Measurements from ENCODE around the gene MARCO.

MARCO gene, protein sequence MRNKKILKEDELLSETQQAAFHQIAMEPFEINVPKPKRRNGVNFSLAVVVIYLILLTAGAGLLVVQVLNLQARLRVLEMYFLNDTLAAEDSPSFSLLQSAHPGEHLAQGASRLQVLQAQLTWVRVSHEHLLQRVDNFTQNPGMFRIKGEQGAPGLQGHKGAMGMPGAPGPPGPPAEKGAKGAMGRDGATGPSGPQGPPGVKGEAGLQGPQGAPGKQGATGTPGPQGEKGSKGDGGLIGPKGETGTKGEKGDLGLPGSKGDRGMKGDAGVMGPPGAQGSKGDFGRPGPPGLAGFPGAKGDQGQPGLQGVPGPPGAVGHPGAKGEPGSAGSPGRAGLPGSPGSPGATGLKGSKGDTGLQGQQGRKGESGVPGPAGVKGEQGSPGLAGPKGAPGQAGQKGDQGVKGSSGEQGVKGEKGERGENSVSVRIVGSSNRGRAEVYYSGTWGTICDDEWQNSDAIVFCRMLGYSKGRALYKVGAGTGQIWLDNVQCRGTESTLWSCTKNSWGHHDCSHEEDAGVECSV

DNA sequence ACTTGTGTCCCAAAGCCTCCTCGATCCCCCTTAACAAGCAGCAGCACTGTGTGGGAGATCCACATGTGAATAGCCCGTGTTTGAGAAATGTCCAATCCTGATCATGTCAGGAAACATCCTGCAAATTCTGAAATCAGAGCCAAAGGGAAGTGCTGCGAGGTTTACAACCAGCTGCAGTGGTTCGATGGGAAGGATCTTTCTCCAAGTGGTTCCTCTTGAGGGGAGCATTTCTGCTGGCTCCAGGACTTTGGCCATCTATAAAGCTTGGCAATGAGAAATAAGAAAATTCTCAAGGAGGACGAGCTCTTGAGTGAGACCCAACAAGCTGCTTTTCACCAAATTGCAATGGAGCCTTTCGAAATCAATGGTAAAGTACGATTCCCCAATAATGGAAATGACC, at the start of gene MARCO:
TSS of gene MARCO (plus strand) at position 164 of the 400 bp plus-strand sequence. CDS start at position 271, 107 bp downstream.
- no peak for DNase-seq

DNA sequence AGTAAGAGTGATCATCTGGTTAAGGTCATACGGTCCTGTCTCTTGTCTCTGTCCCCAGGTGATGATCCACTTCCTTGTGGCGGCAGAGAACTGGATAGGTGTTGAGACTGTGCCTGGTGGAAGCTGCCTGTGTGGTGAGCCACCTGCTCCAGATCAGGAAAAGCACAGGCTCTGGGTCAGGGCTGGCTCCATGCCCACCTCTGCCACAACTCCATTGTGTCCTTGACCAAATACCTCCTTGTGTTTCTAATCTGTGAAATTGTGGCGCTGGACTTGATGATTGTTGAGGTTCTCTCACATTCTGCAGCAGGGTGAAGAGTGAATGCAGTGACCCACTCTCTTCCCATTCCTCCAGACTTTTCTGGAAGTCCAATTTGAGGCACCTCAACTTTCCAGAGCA, 48.9 kb upstream of the MARCO start:
- DNase-seq, result no peak

DNA sequence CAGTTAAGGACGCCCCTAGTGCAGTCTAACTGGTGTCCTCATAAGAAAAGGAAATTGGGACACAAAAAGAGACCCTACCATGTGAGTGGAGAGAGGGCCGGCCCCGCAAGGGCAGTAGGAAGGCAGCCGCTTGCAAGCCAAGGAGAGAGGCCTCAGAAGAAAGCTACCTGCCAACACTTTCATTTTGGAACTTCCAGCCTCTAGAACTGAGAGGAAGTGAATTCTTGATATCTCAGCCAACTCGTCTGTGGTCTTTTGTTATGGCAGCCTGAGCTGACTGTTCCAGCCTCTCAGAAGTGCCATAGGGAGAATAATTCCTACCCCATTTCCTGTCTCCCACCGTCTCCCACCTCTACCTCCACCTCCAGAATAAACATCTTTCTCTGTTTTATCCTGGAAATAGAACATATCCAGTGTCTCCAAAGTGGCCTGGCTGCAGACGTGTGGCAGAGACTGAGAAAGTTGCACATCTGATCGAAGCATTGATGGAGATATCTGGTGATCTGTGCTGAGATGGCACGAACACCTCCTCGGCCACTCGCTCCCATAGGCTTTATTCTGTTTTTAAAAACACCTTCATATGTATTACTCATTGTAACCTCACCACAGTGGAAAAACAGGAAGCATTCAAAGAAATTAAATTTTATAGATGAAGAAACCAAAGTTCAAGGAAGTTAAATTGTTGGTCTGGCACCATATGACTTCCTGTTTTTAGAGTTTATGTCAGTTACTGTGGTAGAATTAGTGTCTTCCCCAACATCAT, 39.5 kb upstream of the MARCO start:
- DNase-seq, result no peak

DNA sequence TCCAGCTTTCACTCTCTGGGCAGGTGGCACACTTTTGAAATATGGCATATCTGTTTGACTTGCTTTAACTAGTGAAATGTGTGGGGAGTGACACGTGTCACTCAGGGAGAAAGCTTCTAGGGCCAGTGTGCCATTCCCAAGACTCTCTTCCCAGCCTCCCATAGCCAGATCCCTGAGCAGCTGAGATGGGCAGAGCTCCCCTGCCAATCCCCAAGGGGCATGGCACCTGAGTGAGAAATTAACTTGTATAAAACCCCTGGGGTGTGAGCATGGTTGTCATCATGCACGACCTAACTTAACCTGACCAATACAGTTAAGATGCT, 39.0 kb upstream of the MARCO start:
- no peak for DNase-seq

DNA sequence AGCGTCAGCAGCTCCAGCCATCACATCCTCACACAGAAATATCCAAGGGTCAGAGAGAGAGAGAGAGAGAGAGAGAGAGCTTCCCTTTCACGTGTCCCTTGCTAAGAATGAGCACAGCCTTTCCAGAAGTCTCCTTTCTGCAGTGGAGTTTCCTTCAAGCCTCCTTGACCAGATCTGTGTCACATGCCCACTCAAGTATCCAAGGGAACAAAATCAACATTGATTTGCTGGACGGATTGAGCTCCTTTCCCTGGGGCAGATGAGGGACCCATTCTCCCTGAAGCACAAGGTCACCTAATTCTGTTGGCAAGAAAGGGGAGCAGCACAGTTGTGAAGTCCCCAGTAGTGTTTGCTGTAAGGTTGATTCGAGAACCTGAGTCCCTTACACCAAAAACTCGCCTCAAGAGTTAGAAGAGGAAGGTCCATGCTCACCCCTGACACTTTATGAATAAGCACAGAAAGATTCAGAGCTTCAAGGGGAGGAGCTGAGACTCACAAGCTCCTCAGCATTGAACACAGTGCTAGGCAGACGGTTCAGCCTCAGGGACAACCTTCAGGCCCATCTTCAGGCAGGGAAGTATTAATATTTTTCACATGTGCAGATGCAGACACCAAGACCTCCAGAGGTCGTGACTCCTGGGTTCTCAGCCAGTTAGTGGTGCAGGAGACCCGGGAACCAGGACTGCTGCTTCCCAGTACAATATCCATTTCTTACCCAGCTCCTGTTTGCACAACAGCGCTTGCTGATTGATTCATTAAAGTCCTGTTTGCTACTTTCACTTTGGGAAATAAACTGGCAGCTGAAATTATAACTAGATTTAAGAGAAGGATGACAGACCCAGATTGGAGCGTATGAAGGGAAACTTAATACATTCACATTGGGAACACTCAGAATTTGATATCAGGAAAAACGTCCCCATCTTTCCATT, 38.2 kb upstream of the MARCO start:
- DNase-seq, result no peak

DNA sequence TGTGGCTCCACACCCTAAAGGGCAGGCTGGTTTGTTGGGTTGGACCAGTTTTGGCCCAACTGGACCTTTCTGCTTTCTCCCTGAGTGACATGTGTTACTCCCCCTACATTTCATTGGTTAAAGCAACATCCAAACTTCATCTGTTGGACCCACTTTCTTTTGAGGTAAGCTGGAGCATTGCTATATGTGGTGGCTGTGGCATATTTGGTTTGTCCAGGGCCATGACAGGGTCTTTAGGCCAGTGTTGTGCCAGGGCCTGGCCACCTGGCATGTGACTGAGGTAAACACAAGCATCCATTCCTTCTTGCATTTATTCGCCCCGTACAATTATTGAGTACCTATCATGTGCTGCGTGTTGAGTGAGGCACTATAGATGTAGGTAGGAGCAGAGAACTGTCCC, 36.8 kb upstream of the MARCO start:
- DNase-seq, result no peak

DNA sequence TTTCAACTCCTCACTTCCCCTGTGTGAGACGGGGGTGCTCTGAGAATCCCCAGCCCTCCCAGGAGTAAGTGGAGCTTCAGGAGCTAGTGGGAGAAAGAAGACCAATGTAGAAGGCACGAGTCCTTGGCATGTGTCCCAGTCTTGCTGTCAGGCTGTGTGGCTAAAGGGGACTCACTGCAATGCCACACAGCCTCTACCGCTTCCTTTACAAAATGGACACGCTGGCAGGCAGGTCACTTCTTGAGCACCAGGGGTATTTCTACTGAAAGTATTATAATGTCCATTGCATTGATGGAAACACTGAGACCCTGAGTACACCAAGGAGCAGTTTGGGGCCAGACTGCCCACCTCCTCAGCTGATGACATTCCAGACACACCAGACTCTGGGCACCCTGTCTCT, 35.8 kb upstream of the MARCO start:
- DNase-seq, result no peak

DNA sequence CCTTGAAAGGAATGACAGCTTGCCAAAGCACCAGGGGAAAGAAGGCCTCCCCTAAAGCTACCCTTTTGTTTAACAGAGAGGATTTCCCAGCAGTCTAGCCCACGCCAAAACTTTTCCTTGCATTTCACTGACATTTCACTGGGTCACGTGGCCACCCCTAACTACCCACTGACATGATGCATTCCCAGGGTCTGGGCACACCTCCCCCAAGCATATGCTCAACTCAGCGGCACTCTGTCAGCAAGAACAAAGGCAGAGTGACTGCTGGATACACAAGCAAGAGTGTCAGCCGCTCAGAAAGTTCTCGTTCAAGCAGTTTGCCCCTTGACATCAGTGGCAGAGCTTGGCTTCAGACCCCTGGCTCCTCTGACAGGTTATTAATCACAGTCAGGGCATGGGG, 34.2 kb upstream of the MARCO start:
- DNase-seq, result no peak

DNA sequence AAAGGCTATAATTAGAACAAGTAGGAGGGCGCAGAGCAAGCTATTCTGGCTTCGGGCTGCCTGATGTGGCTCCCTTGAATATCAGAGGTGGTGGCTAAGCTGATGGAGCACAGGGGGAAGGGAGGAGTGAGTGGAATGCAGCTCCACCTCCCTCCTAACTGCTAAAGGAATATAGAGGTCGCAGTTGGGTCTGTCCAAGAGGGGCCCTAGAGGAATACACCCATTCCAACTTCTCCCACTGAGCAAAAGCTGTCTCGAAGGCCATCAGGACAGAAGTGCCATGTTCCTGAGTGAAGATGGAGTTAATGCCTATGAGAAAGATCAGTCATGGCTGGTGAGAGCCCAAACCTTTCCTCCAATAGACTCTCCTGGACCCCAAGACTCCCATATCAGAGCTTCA, 32.8 kb upstream of the MARCO start:
- no peak for DNase-seq

DNA sequence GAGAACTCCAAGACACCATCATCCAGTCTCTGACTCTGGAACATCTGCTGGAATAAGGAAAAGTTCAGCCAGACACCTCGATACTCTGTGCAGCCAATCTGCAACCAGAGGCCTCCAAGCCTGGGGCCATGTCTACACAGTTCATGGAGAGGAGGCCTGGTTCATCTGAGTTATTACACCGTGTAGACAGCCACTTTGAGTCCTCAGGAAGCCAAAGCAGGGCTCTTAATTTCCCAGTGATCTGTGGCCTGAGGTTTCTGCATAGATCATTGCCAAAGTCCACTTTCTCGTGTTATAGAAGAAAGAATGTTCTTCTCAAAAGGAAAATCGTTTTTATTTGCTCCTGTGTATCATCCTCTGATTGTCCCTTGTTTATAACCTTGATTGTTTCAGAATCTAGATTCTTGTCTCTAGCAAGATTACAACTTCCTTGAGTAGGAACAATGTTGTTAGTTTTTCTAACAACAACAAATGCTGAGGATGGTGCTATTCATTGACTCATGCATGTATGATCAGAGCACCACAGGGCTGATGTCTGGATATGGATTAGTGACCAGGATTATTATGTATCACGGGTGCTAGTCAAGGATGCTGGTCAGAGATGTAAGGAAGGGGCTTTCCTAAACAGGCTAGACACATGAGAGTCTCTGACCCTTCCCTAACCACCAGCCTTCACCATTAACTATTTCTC, 30.7 kb upstream of the MARCO start:
- no peak for DNase-seq

DNA sequence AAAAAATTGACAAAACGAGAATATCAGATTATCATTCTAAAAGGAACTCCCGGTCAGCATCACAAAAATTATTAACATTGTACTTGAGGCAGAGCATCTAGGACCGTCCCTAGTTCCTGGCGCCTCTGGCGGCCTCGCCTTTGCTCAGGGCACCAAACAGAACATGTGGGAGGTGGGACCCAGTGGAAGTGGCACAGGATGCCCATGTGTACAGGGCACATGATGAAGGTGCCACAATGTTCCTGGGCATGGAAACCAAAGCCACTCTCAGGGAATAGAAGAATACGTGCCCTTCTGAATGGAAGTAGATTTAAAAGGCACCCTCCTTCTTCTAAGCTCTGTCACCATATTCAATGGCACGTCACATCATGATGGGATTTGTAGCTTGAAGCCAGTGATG, 30.1 kb upstream of the MARCO start:
- DNase-seq, result no peak

DNA sequence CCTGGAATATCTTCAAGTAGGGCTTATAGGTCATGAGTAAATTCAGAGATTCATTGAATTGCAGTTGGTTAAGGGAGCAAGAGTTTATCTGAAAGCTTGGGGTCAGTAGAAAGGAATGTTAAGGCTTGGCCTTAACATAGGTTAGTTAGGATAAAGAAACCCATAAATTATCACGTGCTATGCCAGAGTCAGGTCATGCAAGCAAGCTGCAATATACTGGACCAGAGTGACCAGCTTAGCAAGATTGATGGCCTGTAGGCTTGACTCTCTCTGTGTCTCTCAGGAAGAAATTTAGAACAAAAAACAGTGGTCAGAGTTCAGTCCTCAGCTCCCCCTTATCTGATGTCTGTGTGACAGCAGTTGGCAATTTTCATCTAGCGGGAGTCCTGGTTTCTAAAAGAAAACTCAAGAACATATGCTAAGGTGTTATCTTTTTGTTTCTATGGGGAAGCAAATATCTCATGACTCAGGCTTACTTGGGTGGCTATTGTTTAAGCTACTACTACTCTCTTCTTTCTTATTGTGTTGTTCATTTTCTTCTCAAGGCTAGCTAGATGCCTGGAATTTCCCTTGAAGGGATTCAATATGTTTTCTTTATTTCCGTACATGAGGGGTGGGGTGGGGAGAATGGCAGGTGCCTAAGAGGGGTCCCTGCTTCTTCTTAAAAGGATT, 28.7 kb upstream of the MARCO start:
- DNase-seq, result no peak

DNA sequence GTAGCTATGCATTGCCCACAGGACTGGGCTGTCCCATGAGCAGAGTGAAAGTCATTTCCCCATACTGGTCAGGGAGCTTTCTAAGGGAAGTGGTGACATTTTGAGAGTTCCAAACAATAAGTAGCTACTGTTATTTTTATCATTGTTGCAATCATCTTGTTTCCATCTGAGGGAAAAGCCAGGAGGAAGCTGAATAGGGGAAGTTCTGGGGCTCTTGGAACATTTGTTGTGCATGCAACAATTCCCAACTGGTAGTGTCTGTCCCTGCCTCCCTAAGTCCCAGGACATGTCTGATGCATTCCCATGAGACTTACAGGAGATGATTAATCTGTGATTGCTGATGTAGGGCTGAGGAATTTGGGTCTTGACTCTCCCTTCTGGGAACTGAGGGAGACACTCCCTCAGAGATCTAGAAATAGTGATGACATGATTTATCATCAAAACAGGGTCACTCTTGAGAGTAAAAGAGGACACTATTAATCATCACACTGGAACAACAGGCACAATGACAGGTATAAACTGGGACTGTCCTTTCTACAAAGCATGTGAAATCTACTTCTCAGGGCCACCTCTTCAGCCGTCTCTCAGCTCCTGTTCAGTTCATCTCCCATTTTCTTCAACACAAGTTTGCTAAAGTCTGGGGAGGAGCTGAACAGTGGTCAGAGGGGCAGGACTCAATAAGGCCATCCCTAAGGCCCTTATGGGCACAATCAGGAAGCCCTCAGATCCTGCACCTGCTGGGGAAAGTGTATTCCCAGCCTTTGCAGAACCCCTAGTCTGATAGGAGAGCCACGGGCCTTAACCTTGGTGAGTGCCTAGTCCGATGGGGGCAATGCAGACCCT, 28.0 kb upstream of the MARCO start:
- no peak for DNase-seq

DNA sequence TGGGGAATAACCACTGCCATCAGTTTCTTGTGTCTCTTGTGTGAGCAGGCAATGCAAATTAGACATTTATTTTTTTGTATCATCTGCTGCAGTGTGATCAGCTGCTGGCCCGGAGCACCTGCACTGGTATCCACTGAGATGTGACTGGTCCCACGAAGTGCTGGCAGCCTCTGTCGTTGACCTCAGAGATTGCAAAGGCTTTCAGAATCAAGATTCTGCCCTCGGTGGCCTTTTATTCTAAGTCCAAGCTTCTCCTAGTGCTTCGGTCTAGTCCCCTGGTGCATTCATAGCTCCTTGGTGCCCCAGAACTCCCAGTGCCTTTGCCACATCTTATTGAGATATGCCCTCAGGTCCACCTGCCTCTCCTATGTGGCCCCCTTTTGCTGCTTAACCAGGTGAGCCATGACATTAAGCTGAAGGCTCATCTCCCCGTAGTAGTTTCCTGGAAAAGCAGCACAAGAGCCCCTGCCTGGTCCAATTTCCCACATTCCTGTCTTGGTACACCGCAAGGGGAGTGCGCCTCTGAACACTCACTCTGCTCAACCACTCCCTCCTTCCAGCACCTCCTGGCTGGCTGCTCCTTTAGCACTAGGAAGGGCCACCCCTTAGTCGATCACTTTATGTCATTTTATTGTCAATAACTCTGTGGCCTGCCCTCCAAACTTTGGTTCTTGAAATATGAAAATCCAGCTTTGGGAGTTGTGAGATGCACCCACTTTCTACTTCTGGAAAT, 27.1 kb upstream of the MARCO start:
- no peak for DNase-seq

DNA sequence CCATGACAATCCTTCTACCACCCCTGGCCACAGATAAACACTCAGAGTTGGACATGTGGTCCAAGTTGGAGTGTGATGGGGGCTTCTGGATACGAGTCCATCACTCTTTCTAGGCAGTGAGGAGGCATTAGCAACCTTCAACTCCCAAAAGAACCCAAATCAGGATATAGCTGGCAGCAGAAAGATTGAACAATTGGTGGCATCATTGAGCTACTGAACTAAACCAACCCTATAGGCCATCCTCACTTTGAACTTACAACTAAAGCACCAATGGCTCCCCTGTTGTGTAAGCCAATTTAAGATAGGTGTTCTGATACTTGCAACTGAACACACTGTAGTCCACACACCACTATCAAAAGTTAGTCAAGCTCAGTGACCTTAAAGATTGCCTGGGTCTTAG, 24.0 kb upstream of the MARCO start:
- DNase-seq, result no peak

DNA sequence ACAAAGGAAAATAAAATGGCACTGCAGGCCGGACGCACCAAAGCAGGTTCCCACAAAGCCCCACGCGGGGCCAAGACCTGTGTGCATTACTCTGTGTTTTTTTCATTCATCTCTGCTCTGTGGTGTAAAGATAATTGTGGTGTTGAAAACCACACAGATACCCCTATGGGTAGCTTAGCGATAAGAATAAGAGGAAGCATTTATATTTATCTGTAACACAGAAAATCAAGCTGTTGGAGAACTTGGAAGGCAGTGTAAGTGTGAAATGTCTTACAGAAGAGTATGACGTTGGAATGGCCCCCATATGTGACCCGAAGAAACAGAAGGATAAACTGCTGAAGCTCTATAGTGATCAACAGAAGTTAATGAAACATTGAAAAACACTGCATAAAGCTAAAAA, 20.3 kb upstream of the MARCO start:
- DNase-seq, result no peak

DNA sequence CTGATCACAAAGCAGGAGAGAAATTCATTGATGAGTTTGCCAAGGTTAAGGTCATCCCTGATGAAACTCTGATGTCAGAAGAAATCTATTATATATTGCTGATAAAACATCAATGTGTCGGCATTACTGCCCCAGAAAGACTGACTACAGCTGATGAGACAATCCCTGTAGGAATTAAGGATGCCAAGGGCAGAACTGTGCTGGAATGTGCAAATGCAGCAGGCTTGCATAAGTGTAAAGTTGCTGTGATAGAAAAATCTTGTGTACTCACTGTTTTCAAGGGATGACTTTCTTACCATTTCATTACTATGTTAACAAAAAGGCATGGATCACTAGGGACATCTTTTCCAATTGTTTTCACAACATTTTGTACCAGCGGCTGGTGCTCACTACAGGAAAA, 19.7 kb upstream of the MARCO start:
- no peak for DNase-seq

DNA sequence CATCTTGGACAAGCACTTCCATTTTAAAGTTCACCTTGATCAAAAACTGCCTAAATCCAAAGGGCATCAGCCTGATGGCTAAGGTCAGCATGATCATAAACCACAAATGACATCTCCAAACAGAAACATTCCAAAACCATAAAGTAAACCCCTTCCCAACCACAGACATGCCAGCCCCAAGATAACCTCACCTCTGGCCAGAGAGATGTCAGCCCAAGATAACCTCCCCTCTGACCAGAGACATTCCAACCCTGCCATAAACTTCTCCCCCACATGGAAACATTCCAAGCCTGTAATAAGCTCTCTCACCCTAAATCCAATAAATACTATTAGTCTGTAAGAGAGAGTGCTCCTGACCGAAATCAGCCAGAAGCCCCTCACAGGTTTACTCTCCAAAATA, 18.6 kb upstream of the MARCO start:
- no peak for DNase-seq

DNA sequence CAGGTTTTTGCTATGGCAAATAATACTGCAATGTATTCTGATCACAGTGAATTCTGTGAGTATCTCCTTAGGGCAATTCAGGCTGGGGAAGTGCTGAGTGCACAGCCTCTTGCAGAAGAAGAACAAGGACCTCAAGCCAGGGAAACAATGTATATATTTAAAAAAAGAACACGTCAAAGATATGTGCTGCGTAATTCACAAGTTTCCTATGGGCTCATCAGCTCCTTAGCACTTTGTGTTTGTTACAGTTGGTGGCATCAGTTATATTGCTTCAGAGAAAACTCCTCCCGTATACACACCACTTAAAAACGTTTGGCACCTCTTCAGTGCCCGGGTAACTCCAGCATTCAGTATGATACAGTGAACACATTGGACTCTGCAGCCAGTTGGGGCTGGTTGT, 16.5 kb upstream of the MARCO start:
- DNase-seq, result no peak

DNA sequence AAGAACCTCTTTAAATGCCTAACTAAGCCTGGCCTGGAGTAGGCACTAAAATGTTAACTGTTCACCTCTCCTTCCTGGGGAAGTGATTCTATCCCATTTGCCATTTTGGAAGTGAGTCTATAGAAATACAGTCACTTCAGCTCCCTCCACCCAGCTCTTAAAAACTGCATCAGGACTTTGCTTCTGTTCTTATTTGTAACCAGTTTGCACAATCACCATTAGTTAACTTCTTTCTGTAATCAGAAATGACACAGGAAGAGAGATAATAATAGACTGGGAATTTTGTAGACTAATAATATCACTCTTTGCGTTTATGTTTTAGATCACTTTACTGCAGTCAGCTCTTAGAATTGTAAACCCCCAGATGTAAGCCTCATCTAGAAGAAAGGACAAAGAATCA, 16.0 kb upstream of the MARCO start:
- DNase-seq, result no peak
